ENCODE results near the gene INPP5D.

Gene INPP5D

DNA sequence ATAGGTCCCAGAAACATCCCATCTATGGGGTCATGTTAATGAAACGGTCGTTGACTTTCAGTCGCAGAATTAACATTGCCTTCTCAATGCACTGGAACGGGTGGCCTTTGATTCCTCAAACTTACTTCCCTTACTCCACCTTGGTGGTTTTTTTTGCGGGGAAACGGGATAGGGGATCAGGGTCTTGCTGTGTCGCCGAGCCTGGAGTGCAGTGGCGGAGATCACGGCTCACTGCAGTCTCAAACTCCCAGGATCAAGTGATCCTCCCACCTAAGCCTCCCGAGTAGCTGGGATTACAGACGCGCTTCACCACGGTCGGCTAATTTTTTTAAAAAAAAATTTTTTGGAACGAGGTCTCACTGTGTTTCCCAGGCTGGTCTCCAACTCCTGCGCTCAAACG, 192.1 kb downstream of the INPP5D start:
- Mint-ChIP-seq H3K9me3 (no peaks in the 10 kb centered on the region), H3K27ac (peak overlapping the region; percentile 86), H3K36me3 (ENCODE audit: low read depth) (peaks cover 26% of the 10 kb centered on the region), H3K27me3 (ENCODE audit: low read depth) (no peaks in the 10 kb centered on the region), H3K4me3 (peak overlapping the region; percentile 91), H3K4me1 (ENCODE audit: low read depth) (peaks cover 57% of the 10 kb centered on the region)

GRCh38 chr2:233255151-233255550, 195.0 kb downstream of the INPP5D start:
- H3K36me3 Mint-ChIP-seq (ENCODE audit: low read depth): peaks cover 49% of the 10 kb centered on the region
- no peaks in the 10 kb centered on the region for H3K9me3 Mint-ChIP-seq
- no peaks in the 10 kb centered on the region for H3K27me3 Mint-ChIP-seq (ENCODE audit: low read depth)
- H3K27ac Mint-ChIP-seq: peak overlapping the region; percentile 24
- peaks cover 59% of the 10 kb centered on the region for H3K4me1 Mint-ChIP-seq (ENCODE audit: low read depth)
- H3K4me3 Mint-ChIP-seq: peak overlapping the region; percentile 41

- no peaks in the 10 kb centered on the region for H3K27me3 Mint-ChIP-seq (ENCODE audit: low read depth)
- peaks cover 53% of the 10 kb centered on the region for H3K36me3 Mint-ChIP-seq (ENCODE audit: low read depth)
- no peak overlapping the region for H3K4me3 Mint-ChIP-seq
- H3K27ac Mint-ChIP-seq: no peak overlapping the region
- peaks cover 55% of the 10 kb centered on the region for H3K4me1 Mint-ChIP-seq (ENCODE audit: low read depth)
- H3K9me3 Mint-ChIP-seq: no peaks in the 10 kb centered on the region
Observed at GRCh38 chr2:233256048-233256447, 195.9 kb downstream of the INPP5D start.
